Activated CD8-positive, alpha-beta T cell treated with anti-CD3 and anti-CD28 coated beads for 36 hours (primary cell): ENCODE results near the gene NR1I3. TPM values are rescaled to one million over a fixed set of nuclear protein-coding genes. Genes with fewer than 3 reads are reported as not detected.
A peak's percentile ranks its signal among the peaks of the same experiment; 100 is the strongest.
"Not testable (repeated sequence)": the region's sequence is repeated elsewhere in the genome, so short reads cannot be mapped to it uniquely, and the experiment has no call there.

Experiments used
- ATAC-seq: fragments of 200-7000 bp; cut with Tn5 transposase; one replicate; pipeline ENCODE4 v1.10.0; 2021; ENCODE audit warnings: mild to moderate bottlenecking, moderate library complexity
- CTCF ChIA-PET: fragments of 350-600 bp; sonication (Branson Sonifier 250); formaldehyde crosslinking; loops from one replicate; lab custom pipeline; 2021; ENCODE audit warnings: antibody characterized with exemption; lab: Charles Lee
- POLR2A ChIA-PET: fragments of 350-600 bp; sonication (Branson Sonifier 250); formaldehyde crosslinking; loops from one replicate; lab custom pipeline; 2021; ENCODE audit warnings: antibody characterized with exemption; lab: Charles Lee
- DNase-seq: peaks from one replicate; pipeline ENCODE4 v3.0.0-alpha.2; 2020
- H3K27ac Mint-ChIP-seq: one replicate; pipeline ENCODE4 v1.8.0; 2021; ENCODE audit warnings: mild to moderate bottlenecking, mixed read lengths
- H3K27me3 Mint-ChIP-seq: one replicate; pipeline ENCODE4 v1.8.0; 2021; ENCODE audit warnings: mixed read lengths
- H3K36me3 Mint-ChIP-seq: one replicate; pipeline ENCODE4 v1.8.0; 2021; ENCODE audit warnings: low read depth, mixed read lengths
- H3K4me1 Mint-ChIP-seq: one replicate; pipeline ENCODE4 v1.8.0; 2021; ENCODE audit warnings: low read depth, mixed read lengths
- H3K4me3 Mint-ChIP-seq: one replicate; pipeline ENCODE4 v1.8.0; 2021; ENCODE audit warnings: mild to moderate bottlenecking, moderate library complexity, mixed read lengths
- H3K9me3 Mint-ChIP-seq: one replicate; pipeline ENCODE4 v1.8.0; 2021; ENCODE audit warnings: mixed read lengths
- CTCF ChIP-seq: fragments of 200-600 bp; IDR thresholded peaks from one replicate; pipeline ENCODE4 v1.8.0; 2022; ENCODE audit warnings: antibody characterized with exemption, mild to moderate bottlenecking
- intact Hi-C: fragments of 100-400 bp; cut with micrococcal nuclease; formaldehyde crosslinking; loops from one replicate; pipeline ENCODE4 v1.10.0; 2022
- total RNA-seq, 2 experiments: library from RNA; stranded (reverse); gene quantifications; one replicate each; pipeline ENCODE4 v1.2.3, GENCODE V29; 2021

Gene NR1I3
- total RNA-seq, 2 experiments from 2014 or later = not detected

GRCh38 chr1:161259765-161260164, 21.8 kb upstream of the NR1I3 start:
- Mint-ChIP-seq H3K9me3 (peaks cover 13% of the 10 kb centered on the region), H3K27me3 (peaks cover 49% of the 10 kb centered on the region), H3K4me3 (no peak overlapping the region), H3K27ac (no peak overlapping the region), H3K36me3 (peaks cover 14% of the 10 kb centered on the region), H3K4me1 (peaks cover 8% of the 10 kb centered on the region)
- DNase-seq (no peak), ATAC-seq (no peak)
- ChIA-PET CTCF (interaction anchor here (1.1 to 1.6 kb wide), 4 partner anchors 32 to 123 kb away, joined by 3 to 6 read pairs (median 4); no protein-coding TSS in a partner anchor), POLR2A (interaction anchor here (1.1 kb wide), 1 partner anchor 23 kb away, joined by 4 read pairs; no protein-coding TSS in a partner anchor)
- intact Hi-C loops = no loop called here
- TF ChIP-seq CTCF = no peak

- intact Hi-C loops = no loop called here
- Mint-ChIP-seq H3K36me3 (peaks cover 14% of the 10 kb centered on the region), H3K27me3 (peaks cover 48% of the 10 kb centered on the region), H3K9me3 (peaks cover 13% of the 10 kb centered on the region), H3K4me1 (peaks cover 8% of the 10 kb centered on the region), H3K27ac (no peak overlapping the region), H3K4me3 (peak overlapping the region; percentile 34)
- no peak for DNase-seq
- CTCF ChIA-PET = interaction anchor here (0.5 to 2.0 kb wide), 7 partner anchors 10 to 124 kb away, joined by 3 to 10 read pairs (median 3); no protein-coding TSS in a partner anchor
- no peak for ATAC-seq
- TF ChIP-seq CTCF = no peak
- POLR2A ChIA-PET = interaction anchor here (0.8 to 1.2 kb wide), 2 partner anchors 10 to 97 kb away, joined by 3 to 4 read pairs; no protein-coding TSS in a partner anchor
Observed at GRCh38 chr1:161259345-161259702, 21.3 kb upstream of the NR1I3 start.

GRCh38 chr1:161258439-161259344, 20.7 kb upstream of the NR1I3 start, which contains the start of gene PCP4L1:
PCP4L1 (plus strand) TSS chr1:161258745; CDS start chr1:161258975, 230 bp downstream.
- peaks cover 14% of the 10 kb centered on the region for H3K36me3 Mint-ChIP-seq
- peak; percentile 97 for ATAC-seq
- peaks cover 13% of the 10 kb centered on the region for H3K9me3 Mint-ChIP-seq
- H3K4me1 Mint-ChIP-seq = peaks cover 8% of the 10 kb centered on the region
- ChIA-PET POLR2A (interaction anchor here (0.8 to 1.7 kb wide), 3 partner anchors 10 to 96 kb away, joined by 3 to 5 read pairs (median 4); no protein-coding TSS in a partner anchor), CTCF (interaction anchor here (0.5 to 2.0 kb wide), 8 partner anchors 10 to 124 kb away, joined by 3 to 10 read pairs (median 5); no protein-coding TSS in a partner anchor)
- peak within 1 kb of the TSS; percentile 34 for H3K4me3 Mint-ChIP-seq
- DNase-seq = peak; percentile 58
- H3K27me3 Mint-ChIP-seq = peaks cover 48% of the 10 kb centered on the region
- TF ChIP-seq CTCF = no peak
- intact Hi-C loops = no loop called here
- H3K27ac Mint-ChIP-seq = no peak within 1 kb of the TSS

GRCh38 chr1:161257109-161257508, 19.1 kb upstream of the NR1I3 start:
- peaks cover 14% of the 10 kb centered on the region for H3K36me3 Mint-ChIP-seq
- H3K4me3 Mint-ChIP-seq, H3K4me1 Mint-ChIP-seq, ATAC-seq, DNase-seq, intact Hi-C loops, H3K27ac Mint-ChIP-seq, POLR2A ChIA-PET: not testable (repeated sequence)
- CTCF ChIA-PET = interaction anchor here (1.0 to 1.4 kb wide), 3 partner anchors 31 to 125 kb away, joined by 4 to 10 read pairs (median 4); partner anchors contain the start of gene TOMM40L
- peaks cover 13% of the 10 kb centered on the region for H3K9me3 Mint-ChIP-seq
- peaks cover 44% of the 10 kb centered on the region for H3K27me3 Mint-ChIP-seq

- ChIA-PET POLR2A (interaction anchor here (0.6 kb wide), 1 partner anchor 58 kb away, joined by 3 read pairs; the partner anchor contains the start of gene SDHC), CTCF (interaction anchor here (1.0 kb wide), 1 partner anchor 126 kb away, joined by 3 read pairs; no protein-coding TSS in a partner anchor)
- H3K9me3 Mint-ChIP-seq = peaks cover 13% of the 10 kb centered on the region
- H3K4me1 Mint-ChIP-seq, H3K4me3 Mint-ChIP-seq, intact Hi-C loops, DNase-seq, ATAC-seq, H3K27ac Mint-ChIP-seq: not testable (repeated sequence)
- peaks cover 36% of the 10 kb centered on the region for H3K27me3 Mint-ChIP-seq
- peaks cover 14% of the 10 kb centered on the region for H3K36me3 Mint-ChIP-seq
Observed at GRCh38 chr1:161255955-161256520, 18.0 kb upstream of the NR1I3 start.

- H3K27me3 Mint-ChIP-seq = peaks cover 32% of the 10 kb centered on the region
- H3K9me3 Mint-ChIP-seq = peaks cover 13% of the 10 kb centered on the region
- intact Hi-C loops, H3K4me3 Mint-ChIP-seq, DNase-seq, CTCF ChIA-PET, ATAC-seq, H3K4me1 Mint-ChIP-seq, H3K27ac Mint-ChIP-seq, POLR2A ChIA-PET: not testable (repeated sequence)
- peaks cover 14% of the 10 kb centered on the region for H3K36me3 Mint-ChIP-seq
Observed at GRCh38 chr1:161255302-161255701, 17.3 kb upstream of the NR1I3 start.
